ENCODE results near the gene GPR155. TPM values are rescaled to one million over a fixed set of nuclear protein-coding genes. Genes with fewer than 3 reads are reported as not detected.

Gene GPR155
- total RNA-seq, 1 donor from 2014 or later = 9.9 TPM

Other genes starting within 250 kb of the GPR155 start
- 17.3 TPM for gene OLA1, start 238.5 kb downstream of the GPR155 start, total RNA-seq (ENCODE audit: insufficient read depth, low replicate concordance)
- not detected for gene SP9, start 152.1 kb downstream of the GPR155 start, total RNA-seq (ENCODE audit: insufficient read depth, low replicate concordance)
- gene SCRN3, start 91.3 kb downstream of the GPR155 start, total RNA-seq (ENCODE audit: insufficient read depth, low replicate concordance) = 21.7 TPM
- 21.2 TPM for gene WIPF1, start 110.8 kb upstream of the GPR155 start, total RNA-seq (ENCODE audit: insufficient read depth, low replicate concordance)

Measured in umbilical cord (tissue), 1 donor.